Measurements from ENCODE around the gene SLC24A3. TPM values are rescaled to one million over a fixed set of nuclear protein-coding genes. Genes with fewer than 3 reads are reported as not detected.

SLC24A3 gene
- total RNA-seq, 1 donor from 2014 or later = not detected

DNA sequence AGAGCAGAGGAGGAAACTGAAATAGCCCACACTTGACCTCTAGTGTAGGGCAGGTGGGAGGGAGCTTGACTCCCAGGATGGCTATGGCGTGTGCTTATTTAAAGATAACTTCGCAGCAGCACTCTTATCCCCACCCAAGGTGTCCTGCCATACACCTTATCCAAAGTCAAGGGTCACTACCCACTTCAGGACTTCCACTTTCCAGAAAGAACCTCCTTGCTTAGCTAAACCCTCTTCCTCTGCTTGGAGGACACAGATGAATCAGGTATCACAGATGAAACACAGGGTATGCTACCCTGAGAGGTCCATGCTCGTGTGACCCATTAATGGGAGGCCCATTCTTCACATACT, 547.9 kb downstream of the SLC24A3 start:
- no peak overlapping the region for H3K4me3 Mint-ChIP-seq
- no peak for ATAC-seq (ENCODE audit: low read depth)
- peaks cover 29% of the 10 kb centered on the region for H3K27me3 Mint-ChIP-seq
- POLR2A ChIA-PET = no interaction called here
- H3K36me3 Mint-ChIP-seq (ENCODE audit: low read depth) = no peaks in the 10 kb centered on the region
- TF ChIP-seq, protein P1, sequence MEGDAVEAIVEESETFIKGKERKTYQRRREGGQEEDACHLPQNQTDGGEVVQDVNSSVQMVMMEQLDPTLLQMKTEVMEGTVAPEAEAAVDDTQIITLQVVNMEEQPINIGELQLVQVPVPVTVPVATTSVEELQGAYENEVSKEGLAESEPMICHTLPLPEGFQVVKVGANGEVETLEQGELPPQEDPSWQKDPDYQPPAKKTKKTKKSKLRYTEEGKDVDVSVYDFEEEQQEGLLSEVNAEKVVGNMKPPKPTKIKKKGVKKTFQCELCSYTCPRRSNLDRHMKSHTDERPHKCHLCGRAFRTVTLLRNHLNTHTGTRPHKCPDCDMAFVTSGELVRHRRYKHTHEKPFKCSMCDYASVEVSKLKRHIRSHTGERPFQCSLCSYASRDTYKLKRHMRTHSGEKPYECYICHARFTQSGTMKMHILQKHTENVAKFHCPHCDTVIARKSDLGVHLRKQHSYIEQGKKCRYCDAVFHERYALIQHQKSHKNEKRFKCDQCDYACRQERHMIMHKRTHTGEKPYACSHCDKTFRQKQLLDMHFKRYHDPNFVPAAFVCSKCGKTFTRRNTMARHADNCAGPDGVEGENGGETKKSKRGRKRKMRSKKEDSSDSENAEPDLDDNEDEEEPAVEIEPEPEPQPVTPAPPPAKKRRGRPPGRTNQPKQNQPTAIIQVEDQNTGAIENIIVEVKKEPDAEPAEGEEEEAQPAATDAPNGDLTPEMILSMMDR (IDR thresholded peaks at IDR 0.05) = no peak
- intact Hi-C loops (cut with micrococcal nuclease) = no loop called here
- no peak for DNase-seq
- H3K4me1 Mint-ChIP-seq = peaks cover 13% of the 10 kb centered on the region
- H3K27ac Mint-ChIP-seq = no peak overlapping the region
- CTCF ChIA-PET = no interaction called here
- H3K9me3 Mint-ChIP-seq = no peaks in the 10 kb centered on the region

DNA sequence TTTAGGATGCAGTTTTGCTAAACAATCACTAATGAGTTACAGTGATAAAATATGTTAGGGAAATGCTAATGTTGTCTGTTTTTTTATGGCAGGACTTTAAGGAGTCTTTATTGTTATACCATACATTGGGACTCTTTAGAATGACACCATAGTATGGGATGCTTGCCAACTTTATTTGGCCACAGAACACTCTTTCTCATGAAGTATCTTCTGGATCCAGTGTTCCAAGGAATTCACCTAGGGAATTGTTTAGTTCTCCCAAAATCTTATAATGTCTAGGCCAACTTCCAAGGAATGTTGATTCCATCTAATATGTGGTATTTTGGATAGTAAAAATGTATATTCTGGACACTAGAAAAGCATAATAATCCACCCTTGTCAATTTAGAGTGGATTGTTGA, 548.9 kb downstream of the SLC24A3 start:
- DNase-seq = no peak
- CTCF ChIA-PET = no interaction called here
- no peak for ATAC-seq (ENCODE audit: low read depth)
- intact Hi-C loops (cut with micrococcal nuclease) = no loop called here
- H3K4me1 Mint-ChIP-seq = peaks cover 13% of the 10 kb centered on the region
- H3K27me3 Mint-ChIP-seq = peaks cover 29% of the 10 kb centered on the region
- no peak overlapping the region for H3K4me3 Mint-ChIP-seq
- TF ChIP-seq, protein P1 (IDR thresholded peaks at IDR 0.05) = no peak
- H3K36me3 Mint-ChIP-seq (ENCODE audit: low read depth) = no peaks in the 10 kb centered on the region
- POLR2A ChIA-PET = no interaction called here
- H3K9me3 Mint-ChIP-seq = no peaks in the 10 kb centered on the region
- no peak overlapping the region for H3K27ac Mint-ChIP-seq

DNA sequence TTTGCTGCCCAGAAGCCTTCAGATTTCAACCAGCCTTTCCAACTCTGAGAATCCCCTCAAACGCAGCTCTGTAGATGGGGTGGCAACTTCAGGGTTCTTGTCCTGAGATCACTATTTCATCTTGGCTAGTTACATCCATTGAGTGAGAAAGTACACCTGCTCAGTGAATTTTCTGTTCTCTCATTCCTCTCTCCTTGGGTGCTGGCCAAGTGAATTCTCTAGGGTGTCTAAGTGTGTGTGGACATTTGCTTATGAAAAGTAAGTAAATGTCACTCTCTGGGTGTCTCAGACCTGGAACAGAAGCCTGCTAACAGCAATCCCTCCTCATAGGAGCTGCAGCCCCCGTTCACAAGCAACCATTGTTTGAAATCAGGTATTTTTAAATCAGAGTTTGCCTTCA, 549.4 kb downstream of the SLC24A3 start:
- TF ChIP-seq, protein P1 (IDR thresholded peaks at IDR 0.05) = no peak
- Mint-ChIP-seq H3K27ac (no peak overlapping the region), H3K27me3 (peaks cover 27% of the 10 kb centered on the region), H3K36me3 (ENCODE audit: low read depth) (no peaks in the 10 kb centered on the region), H3K4me1 (peaks cover 10% of the 10 kb centered on the region), H3K4me3 (no peak overlapping the region), H3K9me3 (no peaks in the 10 kb centered on the region)
- DNase-seq (no peak), ATAC-seq (ENCODE audit: low read depth) (no peak)
- intact Hi-C loops (cut with micrococcal nuclease) = no loop called here
- ChIA-PET CTCF (no interaction called here), POLR2A (no interaction called here)

DNA sequence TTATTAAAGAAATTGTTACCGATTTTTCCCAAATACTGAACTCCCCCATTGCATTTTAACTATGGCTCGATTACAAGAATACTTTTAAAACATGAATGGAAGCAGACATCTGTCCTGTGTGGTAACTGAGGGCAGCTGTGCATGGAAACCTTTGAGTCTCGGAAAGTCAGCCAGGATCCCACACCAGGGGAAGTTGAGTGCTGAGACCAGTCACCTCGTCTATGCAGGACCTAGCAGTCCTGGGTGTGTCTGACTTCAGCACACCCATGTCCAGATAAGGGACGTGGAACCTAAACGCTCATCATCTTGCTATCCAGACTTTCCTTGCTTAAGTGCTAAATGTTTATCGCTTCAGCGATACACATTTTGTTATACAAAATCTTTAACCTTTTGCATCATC, 551.8 kb downstream of the SLC24A3 start:
- intact Hi-C loops (cut with micrococcal nuclease) = no loop called here
- DNase-seq (no peak), ATAC-seq (ENCODE audit: low read depth) (no peak)
- TF ChIP-seq, protein P1 (IDR thresholded peaks at IDR 0.05) = no peak
- Mint-ChIP-seq H3K4me3 (no peak overlapping the region), H3K4me1 (peaks cover under 1% of the 10 kb centered on the region), H3K36me3 (ENCODE audit: low read depth) (no peaks in the 10 kb centered on the region), H3K27me3 (peaks cover 18% of the 10 kb centered on the region), H3K27ac (no peak overlapping the region), H3K9me3 (no peaks in the 10 kb centered on the region)
- POLR2A ChIA-PET = no interaction called here
- CTCF ChIA-PET = no interaction called here

DNA sequence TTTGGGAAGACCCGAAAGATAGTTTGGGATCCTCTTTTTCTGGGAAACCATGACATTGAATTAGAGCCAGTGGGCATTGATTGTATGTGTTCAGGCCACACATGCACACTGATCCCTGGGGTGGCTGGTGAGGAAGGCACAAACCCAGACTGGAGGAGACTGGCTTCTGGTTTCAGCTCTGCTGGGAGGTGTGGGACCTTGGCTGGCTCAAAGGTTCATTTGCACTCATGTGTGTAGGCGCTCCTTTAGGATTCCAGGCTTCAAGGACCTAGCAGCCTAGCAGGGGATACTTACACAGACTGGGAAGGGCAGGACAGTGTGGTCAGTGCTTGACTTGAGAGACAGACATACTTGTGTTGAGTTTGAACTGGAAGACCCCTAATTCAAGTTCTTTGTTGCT, 552.8 kb downstream of the SLC24A3 start:
- Mint-ChIP-seq H3K4me3 (no peak overlapping the region), H3K9me3 (no peaks in the 10 kb centered on the region), H3K36me3 (ENCODE audit: low read depth) (no peaks in the 10 kb centered on the region), H3K27ac (no peak overlapping the region), H3K27me3 (peaks cover 16% of the 10 kb centered on the region), H3K4me1 (no peaks in the 10 kb centered on the region)
- ChIA-PET CTCF (no interaction called here), POLR2A (no interaction called here)
- no peak for ATAC-seq (ENCODE audit: low read depth)
- intact Hi-C loops (cut with micrococcal nuclease) = no loop called here
- DNase-seq = no peak
- TF ChIP-seq, protein P1 (IDR thresholded peaks at IDR 0.05) = no peak
